UCSD-AML1 (cell line): ENCODE measurements around the gene PCDH9.

Source experiments
- DNase-seq: peaks from one replicate; lab custom pipeline; 2025; ENCODE audit not compliant: unreplicated experiment; lab: John Stamatoyannopoulos, UW

PCDH9 gene

DNA sequence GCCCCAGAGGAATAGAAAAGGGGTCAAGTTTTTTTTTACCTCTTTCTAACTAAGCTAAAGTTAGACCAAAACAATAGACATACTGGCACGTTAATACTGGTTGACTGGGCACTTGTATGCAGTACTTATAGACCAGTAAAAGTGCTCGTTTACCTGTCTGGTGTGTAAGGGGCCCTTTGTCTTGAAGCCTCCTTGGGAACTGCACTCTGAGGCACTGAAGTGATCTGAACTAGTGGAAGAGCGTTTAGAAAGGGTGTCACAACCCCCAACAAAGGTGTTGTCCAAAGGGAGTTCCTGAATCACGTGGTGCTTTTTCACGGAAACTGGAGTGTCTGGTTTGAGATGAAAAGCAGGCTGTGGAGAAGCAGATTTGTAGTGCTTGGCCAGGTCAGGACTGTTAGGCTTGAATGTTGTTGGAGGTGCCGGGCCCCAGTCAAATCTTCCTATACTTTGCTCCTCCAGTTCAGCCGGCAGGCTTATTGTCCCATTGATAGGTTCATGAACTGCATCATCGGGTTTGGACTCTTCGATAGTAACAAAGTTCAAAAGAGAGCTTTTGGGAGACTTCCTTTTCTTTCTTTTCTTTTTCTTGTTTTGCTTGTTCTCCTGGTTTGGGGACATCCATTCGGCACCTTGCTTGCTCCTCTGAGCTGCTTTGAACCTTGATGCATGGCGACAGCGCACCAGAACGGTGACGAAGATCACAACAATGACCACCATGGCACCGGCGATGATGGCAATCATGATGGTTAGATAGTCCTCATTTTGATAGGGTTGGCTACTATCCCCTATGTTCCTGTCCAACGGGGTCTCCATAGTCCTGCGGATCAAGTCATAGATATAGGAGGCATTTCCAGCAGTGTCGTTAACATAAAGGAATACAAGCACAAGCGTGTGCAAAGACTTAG lies 4.6 kb downstream of the PCDH9 start:
- peak; percentile 1 for DNase-seq

DNA sequence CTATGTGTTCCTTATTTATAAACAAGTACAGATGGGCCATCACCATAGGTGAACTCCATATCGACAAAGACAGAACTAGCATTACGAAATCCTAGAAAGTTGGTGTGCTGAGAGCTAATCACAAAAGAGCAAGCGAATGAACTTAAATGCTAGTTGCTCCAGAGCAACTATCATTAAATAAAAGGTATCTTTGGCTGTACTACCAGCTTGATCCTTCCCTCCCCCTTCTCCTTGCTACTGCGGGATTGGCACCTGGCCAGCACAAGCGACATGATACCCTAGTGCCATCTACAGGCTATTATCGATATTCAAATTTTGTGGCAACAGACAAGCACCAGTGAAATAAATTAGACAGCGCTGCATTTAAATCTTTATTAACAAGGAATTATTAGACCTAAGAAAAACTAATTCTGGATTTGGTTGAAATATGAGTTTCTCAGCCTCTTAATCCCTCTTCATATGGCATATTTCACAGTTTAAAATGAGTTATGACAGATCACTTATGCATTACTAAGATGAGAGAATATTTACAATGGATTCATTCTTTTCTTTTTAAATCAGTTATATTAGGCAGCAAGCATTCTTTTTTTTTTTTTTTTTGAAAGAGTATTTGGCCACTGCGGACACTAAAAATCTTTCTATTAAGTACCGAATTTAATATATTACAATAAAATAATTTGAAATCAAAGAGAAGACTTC lies 5.8 kb downstream of the PCDH9 start:
- peak; percentile 46 for DNase-seq

DNA sequence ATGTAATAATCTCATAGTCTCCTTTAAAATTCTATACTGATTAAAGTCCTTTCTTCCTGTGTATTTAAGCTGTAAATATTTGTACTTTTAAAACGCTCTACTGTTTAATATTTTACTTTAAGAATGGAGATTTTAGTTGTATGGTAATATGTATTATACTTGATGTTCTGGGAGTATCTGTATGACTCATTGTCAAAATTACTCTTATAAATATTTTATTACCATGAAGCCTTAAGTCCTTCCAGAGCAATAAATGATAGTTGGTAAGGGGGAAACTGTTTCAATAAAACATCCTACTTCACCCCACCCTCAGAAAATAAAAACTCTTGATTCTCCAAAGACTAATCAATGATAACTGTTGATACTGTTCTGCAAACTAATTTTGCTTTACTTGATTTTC lies 6.4 kb downstream of the PCDH9 start:
- no peak for DNase-seq

DNA sequence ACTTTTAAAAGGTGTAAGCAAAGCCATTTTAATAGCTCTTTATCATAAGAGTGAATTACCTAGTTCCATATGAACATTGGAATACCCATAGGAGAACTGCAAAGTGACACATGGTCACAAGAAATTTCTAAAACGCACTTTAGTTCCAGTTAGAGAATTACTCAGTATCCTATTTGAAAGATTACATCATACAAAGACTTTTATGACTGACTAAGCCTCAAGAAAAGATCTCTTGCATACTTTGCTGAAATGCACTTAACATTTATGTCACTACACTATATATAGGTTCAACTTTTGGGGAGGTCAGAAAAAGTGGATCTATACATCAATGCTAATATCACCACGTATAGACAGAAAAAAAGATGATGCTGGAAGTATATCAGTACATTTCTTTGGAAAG lies 7.1 kb downstream of the PCDH9 start:
- DNase-seq, result no peak

DNA sequence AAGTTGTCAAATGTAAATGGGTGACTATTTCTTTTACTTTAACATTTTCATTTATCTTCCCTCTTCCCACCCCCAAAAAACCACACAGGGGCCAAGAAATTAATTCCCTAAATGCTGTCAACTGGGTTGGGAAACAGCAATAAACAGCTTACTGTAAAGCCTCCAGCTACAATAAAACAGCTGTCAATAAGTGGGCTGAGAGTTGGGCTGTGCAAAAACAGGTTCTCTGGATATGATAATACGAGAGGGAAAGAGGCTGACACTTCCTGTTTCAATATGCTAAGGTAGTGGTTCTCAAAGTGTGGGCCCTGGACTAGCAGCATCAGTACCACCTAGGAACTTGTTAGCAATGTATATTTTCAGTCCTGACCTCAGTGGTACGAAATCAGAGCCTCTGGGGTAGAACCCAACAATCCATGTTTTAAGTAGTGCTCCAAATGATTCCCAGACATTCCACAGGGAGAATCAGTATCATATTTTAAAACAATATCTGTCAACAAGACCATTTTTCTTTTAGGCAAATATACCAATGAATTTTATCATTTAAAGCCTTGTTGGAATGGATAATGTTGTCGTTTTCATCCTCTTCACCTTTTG lies 8.4 kb downstream of the PCDH9 start:
- no peak for DNase-seq

DNA sequence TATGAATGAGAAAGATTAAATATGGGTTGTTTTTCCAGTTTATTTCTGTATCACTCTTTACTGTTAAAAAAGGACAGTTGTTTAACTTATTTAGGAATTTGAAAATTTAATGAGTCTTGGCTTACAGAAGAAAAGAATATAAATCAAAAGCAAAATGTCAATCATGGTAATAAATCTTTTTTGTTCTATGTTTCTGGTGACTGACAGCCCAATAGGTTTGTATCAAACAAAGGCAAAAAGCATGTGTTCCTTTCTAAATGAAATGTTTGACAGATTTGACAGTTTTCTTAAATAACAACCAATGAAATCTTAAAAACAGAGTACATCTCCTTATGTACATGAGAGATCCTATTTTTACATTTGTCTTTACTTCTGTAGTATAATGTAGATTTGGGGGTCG lies 11.0 kb downstream of the PCDH9 start:
- DNase-seq, result no peak

DNA sequence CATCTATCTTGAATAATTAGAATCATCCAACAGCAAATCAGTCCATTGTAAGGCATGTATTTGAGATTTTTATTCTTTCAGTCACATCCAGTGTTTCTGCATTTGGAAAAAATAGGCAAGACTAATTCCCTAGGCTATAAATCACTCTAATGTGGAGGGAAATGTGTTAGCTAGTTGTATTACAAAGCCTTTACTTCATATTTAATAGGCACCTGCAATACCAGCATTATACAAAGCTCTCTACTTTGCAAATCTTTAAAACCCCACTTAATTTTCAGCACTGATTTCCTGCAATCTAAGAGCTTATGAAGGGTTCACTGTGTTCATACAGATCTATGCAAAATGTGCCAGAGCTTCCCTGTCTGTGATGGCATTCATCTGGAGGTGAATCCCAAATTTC lies 12.3 kb downstream of the PCDH9 start:
- no peak for DNase-seq

DNA sequence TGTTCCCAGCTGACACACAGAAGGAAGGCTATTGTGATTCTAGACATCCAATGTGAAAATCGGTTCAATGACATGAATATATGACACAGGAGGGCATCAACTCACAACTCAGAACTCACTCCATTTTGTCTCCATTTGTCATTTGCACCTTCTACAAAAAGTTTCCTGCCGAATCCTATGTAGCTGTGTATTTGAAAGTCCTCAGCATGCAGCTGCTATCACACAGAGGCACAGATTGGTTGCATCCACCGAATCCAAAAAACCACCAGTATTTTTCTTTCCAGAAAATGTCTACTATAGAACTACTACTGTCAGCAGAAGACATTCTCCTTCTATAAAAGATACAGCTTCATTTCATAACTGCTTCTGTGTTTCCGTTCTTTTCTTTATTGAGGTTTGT lies 13.3 kb downstream of the PCDH9 start:
- DNase-seq, result no peak

DNA sequence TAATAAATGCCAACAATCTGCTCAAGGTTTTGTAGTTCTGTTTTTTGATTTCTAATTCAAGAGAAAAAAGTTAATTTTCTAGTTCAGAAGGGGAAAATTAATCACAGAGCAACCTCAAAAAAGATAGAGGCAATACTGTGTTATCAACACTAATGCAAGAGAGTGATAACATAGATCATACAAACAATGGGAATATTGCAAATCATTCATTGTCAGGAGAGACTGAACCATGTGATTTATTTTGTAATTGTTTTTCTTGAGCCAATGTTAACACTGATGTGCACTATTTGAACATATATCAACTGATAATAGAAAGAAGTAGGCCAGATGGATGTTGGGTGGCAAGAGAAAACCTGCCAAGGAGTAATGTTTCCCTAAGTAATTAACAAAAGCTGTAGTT lies 19.9 kb downstream of the PCDH9 start:
- no peak for DNase-seq

DNA sequence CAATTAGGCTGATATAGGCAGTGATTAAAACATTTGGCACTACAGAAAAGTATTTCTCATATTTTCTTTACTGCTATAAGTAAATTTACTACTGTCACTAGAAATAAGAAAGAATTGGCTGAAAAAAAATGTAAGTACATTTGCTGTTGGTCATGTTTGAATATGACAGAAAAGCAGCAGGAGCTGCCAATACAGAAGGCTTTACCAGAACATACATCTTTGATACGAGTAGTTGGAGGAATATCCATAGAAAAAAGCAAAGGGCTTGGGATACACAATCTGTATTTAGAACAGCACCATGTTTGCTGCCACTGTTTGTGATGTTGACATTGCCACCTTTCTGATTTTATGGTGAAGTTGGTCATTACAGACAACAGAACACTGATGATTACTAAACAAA lies 21.6 kb downstream of the PCDH9 start:
- no peak for DNase-seq

DNA sequence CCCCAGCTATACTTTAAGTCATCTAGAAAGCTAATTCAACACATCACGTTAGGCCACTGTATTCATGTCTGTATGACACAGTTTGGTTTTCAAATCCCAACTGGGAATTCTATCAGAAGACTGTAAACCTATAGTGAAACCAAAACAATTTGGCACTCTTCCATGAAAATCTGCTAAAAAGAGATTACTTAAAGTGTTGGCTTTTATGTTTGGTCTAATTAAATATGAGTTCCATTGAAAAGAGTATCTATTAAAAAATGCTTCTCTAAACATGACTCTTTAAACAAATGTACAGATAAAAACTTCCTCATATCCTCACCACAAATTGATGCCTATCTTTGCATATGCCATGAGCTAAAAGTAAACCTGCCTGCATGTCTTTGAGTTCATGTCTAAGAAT lies 25.4 kb downstream of the PCDH9 start:
- DNase-seq, result no peak

DNA sequence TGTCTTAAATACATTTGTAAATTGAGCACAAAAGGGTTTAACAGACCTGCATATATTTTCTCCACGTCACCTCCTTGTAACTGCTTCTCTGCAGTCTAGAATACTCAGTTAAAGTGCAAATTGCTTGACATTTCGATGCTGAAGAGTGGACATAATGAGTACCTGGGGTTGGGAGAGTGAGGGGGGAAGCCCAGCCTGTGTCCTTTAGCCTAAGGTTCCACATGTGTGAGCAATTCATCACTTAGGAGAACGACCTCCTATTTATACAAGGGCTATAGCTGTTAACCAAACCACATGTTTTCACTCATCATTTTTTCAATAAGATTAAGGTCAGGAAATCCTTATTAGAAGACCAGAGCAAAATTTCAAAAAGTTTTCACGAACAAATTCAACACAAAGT lies 29.5 kb downstream of the PCDH9 start:
- peak; percentile 0 for DNase-seq

DNA sequence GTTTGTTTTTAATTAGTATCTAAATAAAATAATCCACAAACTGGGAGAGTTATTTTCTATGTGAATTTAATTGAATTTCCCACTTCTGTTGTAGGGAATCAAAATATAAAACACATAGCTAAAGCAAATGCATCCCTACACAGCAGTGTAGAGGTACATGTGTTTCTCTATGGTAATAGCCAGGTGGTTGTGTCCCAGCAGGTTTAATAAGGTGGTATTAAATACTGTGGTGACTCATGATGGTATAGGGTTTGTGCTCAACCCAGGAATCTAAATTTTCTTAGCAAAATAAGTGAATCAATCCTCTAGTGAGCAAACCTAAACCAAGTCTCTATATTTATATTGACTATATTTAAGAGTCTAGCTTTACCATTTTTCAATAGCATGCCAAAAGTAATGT lies 30.0 kb downstream of the PCDH9 start:
- no peak for DNase-seq

DNA sequence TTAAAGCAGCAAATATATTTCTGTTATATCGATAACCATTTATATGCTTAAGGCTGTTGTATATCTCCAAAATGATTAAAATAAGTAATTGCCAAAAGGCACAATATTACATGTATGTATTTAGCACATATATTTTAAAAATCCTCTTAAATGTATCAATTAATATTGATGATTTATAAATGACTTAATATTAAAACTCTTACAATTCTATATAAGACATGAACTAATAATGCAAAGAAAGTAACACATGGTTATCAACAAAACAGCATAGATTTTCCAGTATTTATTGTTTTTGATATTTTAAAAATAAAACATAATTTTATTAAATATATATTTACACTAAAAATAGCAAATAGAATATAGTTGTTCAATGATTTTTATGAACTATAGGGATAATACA lies 32.4 kb downstream of the PCDH9 start:
- DNase-seq, result no peak

DNA sequence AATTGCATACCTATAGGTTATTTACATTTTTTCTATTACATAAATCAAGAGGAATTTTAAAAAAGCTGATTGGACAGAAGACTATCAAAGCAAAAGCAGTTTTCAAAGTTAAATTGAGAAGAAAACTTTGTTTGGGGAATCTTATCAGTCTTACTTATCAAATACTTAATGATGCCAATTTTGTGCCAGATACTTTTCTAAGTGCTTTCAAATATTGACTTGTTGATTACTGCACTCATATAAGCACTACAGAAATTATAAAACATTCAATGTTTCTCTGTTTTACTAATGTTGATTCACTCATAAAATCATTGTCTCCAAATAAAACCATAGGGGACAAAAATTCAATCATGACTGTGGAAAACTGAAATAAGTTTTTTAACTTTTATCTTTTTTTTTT lies 36.2 kb downstream of the PCDH9 start:
- DNase-seq, result no peak

DNA sequence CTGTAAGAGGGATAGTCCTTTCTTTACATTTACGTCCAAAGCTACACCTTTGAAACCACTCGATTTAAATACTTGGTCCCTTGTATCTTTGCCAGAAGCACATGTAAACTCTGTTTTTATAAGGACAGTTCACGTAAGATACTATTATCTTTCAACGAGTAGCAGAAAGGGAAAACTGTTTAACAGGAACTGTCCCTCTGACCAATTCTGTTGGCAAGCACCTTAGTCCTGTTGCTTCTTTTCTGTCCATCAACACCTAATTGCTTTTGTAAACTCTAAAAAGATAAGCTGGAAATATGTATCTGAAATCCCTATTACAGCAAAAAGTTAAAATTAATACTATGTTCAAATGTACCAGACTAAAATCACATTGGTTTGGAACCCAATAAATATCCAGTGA lies 37.4 kb downstream of the PCDH9 start:
- DNase-seq, result no peak

DNA sequence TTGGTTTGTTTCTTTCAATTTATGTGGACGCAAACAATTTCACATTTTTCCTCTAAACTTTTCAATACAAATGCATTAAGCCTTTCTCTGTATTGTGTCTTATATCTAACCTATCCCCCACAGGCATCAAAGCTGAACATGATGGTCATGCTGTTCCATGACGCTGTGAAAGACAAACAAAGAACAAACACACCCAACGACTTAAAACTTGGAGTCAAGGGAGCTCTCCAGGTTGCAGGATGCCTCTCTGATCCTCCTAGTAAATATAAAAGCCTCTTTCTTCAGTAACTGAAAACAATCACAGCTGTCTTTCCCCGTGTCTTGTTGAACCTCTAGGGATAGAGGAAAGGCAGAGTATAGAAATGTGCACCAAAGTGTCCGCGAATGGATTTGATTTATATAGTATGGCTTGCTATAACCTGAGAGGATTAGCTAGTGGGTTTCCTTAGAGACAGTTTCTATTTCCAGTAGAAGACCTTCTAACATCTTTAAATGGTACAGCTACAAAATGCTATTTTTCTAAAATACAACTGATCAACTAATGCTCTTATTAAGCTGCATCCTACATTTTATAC lies 43.1 kb downstream of the PCDH9 start:
- no peak for DNase-seq

DNA sequence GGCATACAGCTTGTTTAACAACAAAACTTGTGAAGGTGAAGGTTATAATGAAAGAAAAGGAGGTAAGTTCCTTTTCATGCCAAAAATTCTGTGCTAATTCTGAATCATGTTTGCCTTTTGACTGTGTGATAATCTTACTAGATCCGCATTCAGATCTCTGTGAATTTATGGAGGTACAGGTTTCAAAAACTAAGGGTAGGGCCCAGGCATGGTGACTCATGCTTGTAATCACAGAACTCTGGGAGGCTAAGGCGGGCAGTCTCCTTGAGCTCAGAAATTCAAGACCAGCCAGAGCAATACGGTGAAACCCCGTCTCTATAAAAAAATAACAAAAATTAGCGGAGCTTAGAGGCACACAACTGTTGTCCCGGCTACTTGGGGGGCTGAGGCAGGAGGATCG lies 45.9 kb downstream of the PCDH9 start:
- DNase-seq, result no peak

DNA sequence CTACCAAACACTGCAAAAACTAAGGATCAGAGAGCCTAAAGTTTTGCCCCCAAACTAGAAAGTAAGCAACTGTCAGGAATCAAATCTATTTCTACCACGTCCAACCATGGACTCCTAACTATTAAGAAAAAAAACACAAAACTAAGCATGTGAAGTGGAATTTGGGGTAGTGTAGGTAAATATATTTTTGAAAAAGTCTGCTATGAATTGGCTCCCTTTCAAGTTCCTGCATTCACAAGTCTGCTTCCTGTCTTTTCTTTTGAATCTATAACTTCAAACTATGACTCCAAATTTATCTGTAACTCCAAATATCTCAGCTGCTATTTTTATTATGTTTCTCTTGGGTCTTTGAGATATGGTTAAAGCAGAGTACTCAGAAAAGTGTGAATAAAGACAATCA lies 47.0 kb downstream of the PCDH9 start:
- no peak for DNase-seq

DNA sequence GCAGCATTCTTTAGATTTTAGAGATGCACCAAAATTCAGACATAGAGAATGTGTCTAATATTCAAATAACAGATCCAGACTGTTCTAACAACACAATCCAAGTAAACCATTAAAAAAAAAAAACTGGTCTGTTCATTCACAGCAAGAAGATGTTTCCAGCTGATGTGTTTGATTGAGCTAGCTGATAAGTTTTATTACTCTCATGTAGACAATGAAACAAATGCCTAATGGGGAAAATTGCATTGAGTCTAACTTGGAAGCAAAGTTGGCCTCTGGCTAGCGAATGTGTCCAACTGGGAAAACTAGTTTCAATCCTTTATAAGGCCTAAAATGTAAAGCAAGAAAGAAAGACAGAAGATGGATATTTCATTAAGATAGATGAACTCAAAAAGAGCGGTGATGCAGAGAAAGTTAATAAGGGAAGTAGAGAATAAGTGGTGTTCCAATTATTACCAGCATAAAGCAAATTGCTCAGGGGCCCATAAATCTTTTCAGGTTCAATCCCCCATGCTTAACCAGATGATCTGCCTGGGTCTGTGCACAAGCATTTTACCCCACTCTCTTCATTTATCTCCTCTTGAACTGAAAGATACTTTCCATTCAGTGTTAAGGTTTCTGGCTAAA lies 54.2 kb downstream of the PCDH9 start:
- DNase-seq, result no peak

DNA sequence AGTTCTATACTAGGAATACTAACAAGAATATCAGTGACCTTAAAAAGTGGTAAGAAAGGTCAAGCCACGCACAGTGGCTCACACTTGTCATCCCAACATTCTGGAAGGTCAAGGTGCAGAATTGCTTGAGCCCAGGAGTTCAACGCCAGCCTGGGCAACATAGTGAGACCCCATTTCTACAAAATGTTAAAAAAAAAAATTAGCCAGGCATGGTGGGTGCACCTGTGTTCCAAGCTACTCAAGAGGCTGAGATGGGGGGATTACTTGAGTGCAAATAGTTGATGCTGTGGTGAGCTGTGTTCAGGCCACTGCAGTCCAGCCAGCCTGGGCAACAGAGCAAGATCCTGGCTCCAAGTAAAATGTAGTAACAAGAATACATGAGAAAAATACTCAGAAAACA lies 61.8 kb downstream of the PCDH9 start:
- no peak for DNase-seq
